ENCODE results near the gene GPNMB. TPM values are rescaled to one million over a fixed set of nuclear protein-coding genes. Genes with fewer than 3 reads are reported as not detected.

The GPNMB gene
- total RNA-seq, 1 donor from 2014 or later, result 2.7 TPM

DNA sequence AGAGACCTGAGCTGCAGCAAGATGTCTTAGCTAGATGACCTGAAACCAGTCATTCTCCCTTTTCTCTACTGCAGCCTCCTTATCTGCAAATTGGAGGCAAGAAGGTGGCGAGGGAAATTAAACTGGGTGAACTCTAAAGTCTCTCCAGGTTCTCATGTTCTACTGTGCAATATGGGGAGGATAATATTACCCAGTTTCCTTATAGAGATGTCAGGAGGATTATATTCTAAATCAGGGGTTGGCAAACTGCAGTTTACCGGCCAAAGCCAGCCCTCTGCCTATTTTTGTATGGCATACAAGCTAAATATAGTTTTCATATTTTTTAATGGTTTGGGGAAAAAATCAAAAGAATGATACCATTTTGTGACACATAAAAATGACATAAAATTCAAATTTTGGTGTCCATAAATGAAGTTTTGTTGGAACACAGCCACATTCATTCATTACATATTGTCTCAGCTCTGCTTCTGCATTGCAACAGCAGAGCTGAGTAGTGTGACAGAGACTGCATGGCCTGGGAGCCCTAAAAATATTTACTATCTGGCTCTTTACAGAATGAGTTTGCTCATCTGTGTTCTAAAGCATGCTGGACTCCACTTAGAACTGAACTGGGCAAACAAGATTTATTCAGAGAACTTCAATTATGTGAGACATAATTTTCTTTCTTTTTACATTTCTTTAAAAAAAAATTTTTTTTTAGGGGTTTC is 33.4 kb downstream of the GPNMB start:
- TF ChIP-seq, protein P1, sequence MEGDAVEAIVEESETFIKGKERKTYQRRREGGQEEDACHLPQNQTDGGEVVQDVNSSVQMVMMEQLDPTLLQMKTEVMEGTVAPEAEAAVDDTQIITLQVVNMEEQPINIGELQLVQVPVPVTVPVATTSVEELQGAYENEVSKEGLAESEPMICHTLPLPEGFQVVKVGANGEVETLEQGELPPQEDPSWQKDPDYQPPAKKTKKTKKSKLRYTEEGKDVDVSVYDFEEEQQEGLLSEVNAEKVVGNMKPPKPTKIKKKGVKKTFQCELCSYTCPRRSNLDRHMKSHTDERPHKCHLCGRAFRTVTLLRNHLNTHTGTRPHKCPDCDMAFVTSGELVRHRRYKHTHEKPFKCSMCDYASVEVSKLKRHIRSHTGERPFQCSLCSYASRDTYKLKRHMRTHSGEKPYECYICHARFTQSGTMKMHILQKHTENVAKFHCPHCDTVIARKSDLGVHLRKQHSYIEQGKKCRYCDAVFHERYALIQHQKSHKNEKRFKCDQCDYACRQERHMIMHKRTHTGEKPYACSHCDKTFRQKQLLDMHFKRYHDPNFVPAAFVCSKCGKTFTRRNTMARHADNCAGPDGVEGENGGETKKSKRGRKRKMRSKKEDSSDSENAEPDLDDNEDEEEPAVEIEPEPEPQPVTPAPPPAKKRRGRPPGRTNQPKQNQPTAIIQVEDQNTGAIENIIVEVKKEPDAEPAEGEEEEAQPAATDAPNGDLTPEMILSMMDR (IDR thresholded peaks at IDR 0.05; ENCODE audit: unreplicated experiment), result no peak
- Mint-ChIP-seq H3K4me1 (no peaks in the 10 kb centered on the region), H3K4me3 (no peak overlapping the region), H3K27me3 (ENCODE audit: low read depth) (no peaks in the 10 kb centered on the region), H3K27ac (no peak overlapping the region), H3K9me3 (no peaks in the 10 kb centered on the region), H3K36me3 (no peaks in the 10 kb centered on the region)
- DNase-seq (ENCODE audit: low spot score in 2 of 2, unreplicated experiment in 2 of 2), result no peak

DNA sequence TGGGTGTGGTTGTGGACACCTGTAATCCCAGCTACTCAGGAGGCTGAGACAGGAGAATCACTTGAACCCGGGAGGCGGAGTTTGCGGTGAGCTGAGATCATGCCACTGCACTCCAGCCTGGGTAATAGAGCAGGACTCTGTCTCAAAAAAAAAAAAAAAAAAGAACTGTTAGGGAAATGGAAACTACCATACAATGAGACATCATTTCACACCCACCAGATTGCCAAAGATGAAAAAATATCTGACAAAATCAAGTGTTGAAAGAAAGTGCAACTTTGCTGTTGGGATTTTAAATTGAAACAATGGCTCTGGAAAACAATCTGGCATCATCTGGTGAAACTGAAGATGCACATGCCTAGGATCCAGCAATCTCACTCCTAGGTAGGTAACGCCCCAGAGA is 36.5 kb downstream of the GPNMB start:
- TF ChIP-seq, protein P1 (IDR thresholded peaks at IDR 0.05; ENCODE audit: unreplicated experiment), result no peak
- no peak overlapping the region for H3K4me3 Mint-ChIP-seq
- H3K27ac Mint-ChIP-seq, result no peak overlapping the region
- no peaks in the 10 kb centered on the region for H3K36me3 Mint-ChIP-seq
- H3K9me3 Mint-ChIP-seq, result no peaks in the 10 kb centered on the region
- no peaks in the 10 kb centered on the region for H3K4me1 Mint-ChIP-seq
- no peaks in the 10 kb centered on the region for H3K27me3 Mint-ChIP-seq (ENCODE audit: low read depth)
- no peak for DNase-seq (ENCODE audit: low spot score in 2 of 2, unreplicated experiment in 2 of 2)

DNA sequence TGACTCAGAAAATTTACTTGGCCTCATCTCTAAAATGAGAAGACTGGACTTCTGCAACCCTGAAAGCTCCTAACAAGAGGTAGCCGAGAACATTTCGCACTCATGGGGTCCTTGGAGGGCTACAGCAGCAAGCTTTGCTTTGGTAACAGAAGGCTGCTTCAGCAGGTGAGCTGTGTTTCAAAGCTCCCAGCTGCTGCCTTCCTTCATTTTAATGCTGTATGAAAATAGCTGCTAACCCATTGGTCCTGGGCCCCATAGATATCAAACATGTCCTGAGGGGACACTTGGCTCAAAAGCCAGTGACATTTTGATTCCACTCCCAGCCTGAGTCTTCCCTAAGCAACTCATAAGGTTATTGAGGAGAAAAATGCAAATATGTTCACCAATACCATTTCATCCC is 38.3 kb downstream of the GPNMB start:
- no peak for DNase-seq (ENCODE audit: low spot score in 2 of 2, unreplicated experiment in 2 of 2)
- no peaks in the 10 kb centered on the region for H3K36me3 Mint-ChIP-seq
- no peak overlapping the region for H3K4me3 Mint-ChIP-seq
- H3K9me3 Mint-ChIP-seq, result no peaks in the 10 kb centered on the region
- H3K27ac Mint-ChIP-seq, result no peak overlapping the region
- no peaks in the 10 kb centered on the region for H3K27me3 Mint-ChIP-seq (ENCODE audit: low read depth)
- H3K4me1 Mint-ChIP-seq, result no peaks in the 10 kb centered on the region
- TF ChIP-seq, protein P1 (IDR thresholded peaks at IDR 0.05; ENCODE audit: unreplicated experiment), result no peak

DNA sequence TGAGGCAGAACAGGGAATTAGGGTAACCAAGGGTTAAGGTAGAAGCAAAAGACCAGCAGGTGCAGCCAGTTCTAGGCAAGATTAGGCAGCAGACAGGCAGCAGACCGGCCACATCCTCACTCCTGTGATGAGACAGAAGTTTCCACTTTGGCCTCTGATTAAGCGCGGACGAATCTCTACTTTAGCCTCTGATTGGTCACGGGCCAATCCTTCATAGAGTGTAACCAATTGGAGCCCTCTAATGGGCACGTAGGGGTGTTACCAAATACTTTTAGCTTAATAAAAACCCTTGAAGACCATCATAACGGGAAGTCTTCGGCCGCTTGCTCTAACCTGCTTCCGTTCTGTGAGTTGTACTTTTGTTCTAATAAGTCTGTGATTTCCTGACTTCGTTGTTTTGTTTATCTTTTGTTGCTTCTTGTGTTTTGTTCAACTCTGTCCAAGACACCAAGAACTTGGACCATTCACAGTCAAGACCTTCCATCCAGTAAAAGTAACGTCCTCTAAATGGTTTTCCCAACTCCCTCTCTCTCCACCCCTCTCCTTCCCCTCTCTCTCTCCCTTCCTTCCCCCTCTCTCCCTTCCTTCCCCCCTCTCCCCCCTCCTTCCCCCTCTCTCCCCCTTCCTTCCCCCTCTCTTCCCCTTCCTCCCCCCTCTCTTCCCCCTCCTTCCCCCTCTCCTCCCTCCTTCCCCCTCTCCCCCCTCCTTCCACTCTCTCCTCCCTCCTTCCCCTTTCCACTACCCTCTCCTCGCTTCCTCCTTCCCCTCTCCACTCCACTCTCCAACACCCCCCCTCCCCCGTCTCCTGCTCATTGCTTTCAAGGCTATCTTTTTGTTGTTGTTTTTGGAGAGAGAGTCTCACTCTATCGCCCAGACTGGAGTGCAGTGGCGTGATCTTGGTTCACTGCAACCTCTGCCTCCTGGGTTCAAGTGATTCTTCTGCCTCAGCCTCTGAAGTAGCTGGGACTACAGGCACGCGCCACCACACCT is 39.4 kb downstream of the GPNMB start:
- Mint-ChIP-seq H3K4me3 (no peak overlapping the region), H3K9me3 (no peaks in the 10 kb centered on the region), H3K27ac (no peak overlapping the region), H3K36me3 (no peaks in the 10 kb centered on the region), H3K4me1 (peaks cover 3% of the 10 kb centered on the region), H3K27me3 (ENCODE audit: low read depth) (no peaks in the 10 kb centered on the region)
- TF ChIP-seq, protein P1 (IDR thresholded peaks at IDR 0.05; ENCODE audit: unreplicated experiment), result no peak
- DNase-seq (ENCODE audit: low spot score in 2 of 2, unreplicated experiment in 2 of 2), result no peak

DNA sequence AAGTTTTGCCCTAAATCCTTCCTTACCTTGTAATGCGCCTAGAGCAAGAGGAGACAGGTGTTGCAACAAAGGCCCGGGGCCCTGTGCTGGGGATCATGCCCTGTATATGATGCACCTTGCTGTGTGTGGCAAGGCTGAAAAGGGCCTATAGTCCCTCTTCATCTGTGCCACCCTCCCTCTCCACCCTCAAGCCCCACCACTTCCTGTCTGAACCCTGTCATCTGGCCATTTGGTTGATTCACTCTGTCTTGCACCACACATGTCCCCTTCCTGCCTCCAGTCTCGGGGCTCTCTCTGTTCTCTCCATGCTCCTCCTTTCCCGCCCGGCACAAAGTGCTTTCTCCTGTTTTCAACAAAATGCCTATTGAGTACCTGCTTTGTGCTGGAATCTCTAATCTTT is 41.0 kb downstream of the GPNMB start:
- peaks cover 3% of the 10 kb centered on the region for H3K4me1 Mint-ChIP-seq
- no peak for DNase-seq (ENCODE audit: low spot score in 2 of 2, unreplicated experiment in 2 of 2)
- H3K36me3 Mint-ChIP-seq, result no peaks in the 10 kb centered on the region
- TF ChIP-seq, protein P1 (IDR thresholded peaks at IDR 0.05; ENCODE audit: unreplicated experiment), result no peak
- H3K27ac Mint-ChIP-seq, result no peak overlapping the region
- no peaks in the 10 kb centered on the region for H3K27me3 Mint-ChIP-seq (ENCODE audit: low read depth)
- no peaks in the 10 kb centered on the region for H3K9me3 Mint-ChIP-seq
- H3K4me3 Mint-ChIP-seq, result no peak overlapping the region

Data from mesothelial cell of epicardium (in vitro differentiated cells).